DND-41 (cell line): ENCODE data around the gene PPIL1.
"Not testable (repeated sequence)": the region's sequence is repeated elsewhere in the genome, so short reads cannot be mapped to it uniquely, and the experiment has no call there.

Source experiments
- ATAC-seq: fragments of 200-7000 bp; cut with Tn5 transposase; 3 replicates; pipeline ENCODE4 v1.9.1; 2021; ENCODE audit warnings: low read depth; ENCODE audit not compliant: insufficient read depth
- DNase-seq: peaks from one replicate; pipeline ENCODE4 v3.0.0-alpha.2; 2020
- H2AFZ ChIP-seq: 2 replicates; pipeline ENCODE4 v1.6.0; 2012; ENCODE audit warnings: low read depth, low read length
- H3K27ac ChIP-seq: 2 replicates; pipeline ENCODE4 v1.5.1; 2012; ENCODE audit warnings: low read length, inconsistent platforms
- H3K27me3 ChIP-seq: fragments of 200-600 bp; sonication (generic); 2 replicates; pipeline ENCODE4 v1.6.0; 2012; ENCODE audit warnings: low read length, mild to moderate bottlenecking, inconsistent platforms; ENCODE audit not compliant: insufficient read depth, poor library complexity
- H3K36me3 ChIP-seq: 2 replicates; pipeline ENCODE4 v1.5.1; 2012; ENCODE audit warnings: low read length, inconsistent platforms; ENCODE audit not compliant: insufficient read depth
- H3K4me1 ChIP-seq: 2 replicates; pipeline ENCODE4 v1.5.1; 2012; ENCODE audit warnings: mild to moderate bottlenecking, low read length; ENCODE audit not compliant: insufficient read depth
- H3K4me2 ChIP-seq: 2 replicates; pipeline ENCODE4 v1.6.0; 2012; ENCODE audit warnings: mild to moderate bottlenecking, moderate library complexity, low read length, inconsistent platforms; ENCODE audit not compliant: insufficient read depth
- H3K4me3 ChIP-seq, 2 experiments: fragments of 200-600 bp in 1 of 2; shearing (Covaris generic) in 1 of 2; 2 replicates each; pipeline ENCODE4 v1.5.1; 2012 to 2016; ENCODE audit warnings: inconsistent platforms in 2 of 2, low read length in 2 of 2, mild to moderate bottlenecking in 2 of 2, low read depth in 1 of 2, moderate library complexity in 1 of 2
- H3K79me2 ChIP-seq: 2 replicates; pipeline ENCODE4 v1.6.0; 2012; ENCODE audit warnings: low read length, inconsistent platforms; ENCODE audit not compliant: insufficient read depth
- H3K9ac ChIP-seq: 2 replicates; pipeline ENCODE4 v1.6.0; 2012; ENCODE audit warnings: low read depth, mild to moderate bottlenecking, inconsistent platforms, low read length, moderate library complexity
- H3K9me3 ChIP-seq: 2 replicates; pipeline ENCODE4 v1.5.1; 2012; ENCODE audit warnings: low read length, moderate library complexity, mild to moderate bottlenecking, inconsistent platforms; ENCODE audit not compliant: insufficient read depth, severe bottlenecking
- H4K20me1 ChIP-seq: 2 replicates; pipeline ENCODE4 v1.6.0; 2012; ENCODE audit warnings: low read length; ENCODE audit not compliant: insufficient read depth
- CTCF ChIP-seq: IDR thresholded peaks from 2 replicates; pipeline ENCODE4 v1.5.1; 2012; ENCODE audit warnings: borderline replicate concordance, low read length, moderate library complexity, mild to moderate bottlenecking; ENCODE audit not compliant: poor library complexity, severe bottlenecking; ENCODE audit errors: extremely low read depth
- EZH2 ChIP-seq: IDR thresholded peaks from 3 replicates; pipeline ENCODE4 v1.6.1; 2012; ENCODE audit warnings: borderline replicate concordance, low read depth, mild to moderate bottlenecking, moderate library complexity, low read length, inconsistent platforms; ENCODE audit not compliant: severe bottlenecking

Gene PPIL1

GRCh38 chr6:36893976-36894932 is 19.7 kb upstream of the PPIL1 start:
- H3K4me1 ChIP-seq = peaks cover 6% of the 10 kb centered on the region
- no peak overlapping the region for H3K4me3 ChIP-seq

GRCh38 chr6:36891153-36891552 is 16.6 kb upstream of the PPIL1 start:
- not testable (repeated sequence) for ATAC-seq, H4K20me1 ChIP-seq, H3K9me3 ChIP-seq, H3K27me3 ChIP-seq, H2AFZ ChIP-seq, DNase-seq, H3K4me3 ChIP-seq, H3K4me2 ChIP-seq, H3K9ac ChIP-seq, H3K27ac ChIP-seq
- Histone ChIP-seq H3K79me2 (peaks cover 92% of the 10 kb centered on the region), H3K36me3 (peaks cover 35% of the 10 kb centered on the region), H3K4me1 (peaks cover 31% of the 10 kb centered on the region)

More at GRCh38 chr6:36893976-36894932, 19.7 kb upstream of the PPIL1 start:
- H2AFZ ChIP-seq = no peak overlapping the region
- H3K9ac ChIP-seq = no peak overlapping the region
- H3K79me2 ChIP-seq = peaks cover 81% of the 10 kb centered on the region
- no peaks in the 10 kb centered on the region for H4K20me1 ChIP-seq
- TF ChIP-seq CTCF (no peak), EZH2 (no peak)
- H3K27me3 ChIP-seq = no peaks in the 10 kb centered on the region
- DNase-seq (no peak), ATAC-seq (no peak)
- H3K27ac ChIP-seq = no peak overlapping the region
- no peak overlapping the region for H3K4me2 ChIP-seq
- no peaks in the 10 kb centered on the region for H3K9me3 ChIP-seq
- peaks cover 48% of the 10 kb centered on the region for H3K36me3 ChIP-seq

- H3K9ac ChIP-seq = no peak overlapping the region
- no peak for DNase-seq
- H3K9me3 ChIP-seq = no peaks in the 10 kb centered on the region
- H3K27ac ChIP-seq = no peak overlapping the region
- H3K4me3 ChIP-seq = no peak overlapping the region
- no peak for ATAC-seq
- no peaks in the 10 kb centered on the region for H3K27me3 ChIP-seq
- no peaks in the 10 kb centered on the region for H4K20me1 ChIP-seq
- TF ChIP-seq EZH2 (no peak), CTCF (peak; percentile 4)
- peaks cover 35% of the 10 kb centered on the region for H3K4me1 ChIP-seq
- no peak overlapping the region for H2AFZ ChIP-seq
- H3K36me3 ChIP-seq = peaks cover 25% of the 10 kb centered on the region
- H3K79me2 ChIP-seq = peaks cover 86% of the 10 kb centered on the region
- H3K4me2 ChIP-seq = no peak overlapping the region
Observed at GRCh38 chr6:36890112-36890663, 15.6 kb upstream of the PPIL1 start.
